ENCODE measurements around the gene KCNAB2. TPM values are rescaled to one million over a fixed set of nuclear protein-coding genes. Genes with fewer than 3 reads are reported as not detected.

Gene KCNAB2
- total RNA-seq, 1 experiment from 2014 or later: 4.7 TPM

DNA sequence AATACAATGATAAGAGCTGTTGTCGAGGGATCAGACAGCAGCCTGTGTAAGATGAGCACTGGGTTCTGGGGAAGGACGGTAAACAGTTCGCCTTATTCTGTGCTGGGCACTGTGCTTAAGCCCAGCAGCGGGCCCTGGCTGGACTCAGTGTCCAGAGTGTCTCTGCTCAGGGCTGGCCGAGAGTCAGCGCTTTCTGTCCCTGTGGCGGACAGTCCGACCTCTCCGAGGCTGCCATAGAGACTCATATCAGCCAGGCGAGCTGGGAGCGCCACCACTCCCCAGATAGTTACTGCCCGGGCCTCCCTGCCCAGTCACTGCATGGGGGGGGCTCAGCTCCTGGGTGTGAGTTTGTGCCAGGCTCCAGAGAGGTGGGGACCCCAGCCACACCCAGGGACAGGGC lies 38.8 kb upstream of the KCNAB2 start:
- Mint-ChIP-seq H3K9me3 (ENCODE audit: low read depth, unreplicated experiment) (no peaks in the 10 kb centered on the region), H3K27ac (ENCODE audit: unreplicated experiment) (no peak overlapping the region), H3K4me3 (ENCODE audit: low read depth, unreplicated experiment) (no peak overlapping the region), H3K27me3 (ENCODE audit: unreplicated experiment) (peaks cover 16% of the 10 kb centered on the region), H3K36me3 (ENCODE audit: insufficient read depth, unreplicated experiment) (no peaks in the 10 kb centered on the region), H3K4me1 (ENCODE audit: low read depth, unreplicated experiment) (no peaks in the 10 kb centered on the region)
- intact Hi-C loops (cut with micrococcal nuclease; ENCODE audit: unreplicated experiment): no loop called here
- DNase-seq: no peak
- BruUV-seq (replicated peaks): no TSS peak
- TF ChIP-seq, protein P1, sequence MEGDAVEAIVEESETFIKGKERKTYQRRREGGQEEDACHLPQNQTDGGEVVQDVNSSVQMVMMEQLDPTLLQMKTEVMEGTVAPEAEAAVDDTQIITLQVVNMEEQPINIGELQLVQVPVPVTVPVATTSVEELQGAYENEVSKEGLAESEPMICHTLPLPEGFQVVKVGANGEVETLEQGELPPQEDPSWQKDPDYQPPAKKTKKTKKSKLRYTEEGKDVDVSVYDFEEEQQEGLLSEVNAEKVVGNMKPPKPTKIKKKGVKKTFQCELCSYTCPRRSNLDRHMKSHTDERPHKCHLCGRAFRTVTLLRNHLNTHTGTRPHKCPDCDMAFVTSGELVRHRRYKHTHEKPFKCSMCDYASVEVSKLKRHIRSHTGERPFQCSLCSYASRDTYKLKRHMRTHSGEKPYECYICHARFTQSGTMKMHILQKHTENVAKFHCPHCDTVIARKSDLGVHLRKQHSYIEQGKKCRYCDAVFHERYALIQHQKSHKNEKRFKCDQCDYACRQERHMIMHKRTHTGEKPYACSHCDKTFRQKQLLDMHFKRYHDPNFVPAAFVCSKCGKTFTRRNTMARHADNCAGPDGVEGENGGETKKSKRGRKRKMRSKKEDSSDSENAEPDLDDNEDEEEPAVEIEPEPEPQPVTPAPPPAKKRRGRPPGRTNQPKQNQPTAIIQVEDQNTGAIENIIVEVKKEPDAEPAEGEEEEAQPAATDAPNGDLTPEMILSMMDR (IDR thresholded peaks at IDR 0.05; ENCODE audit: unreplicated experiment): no peak
- CTCF ChIA-PET: interaction anchor here (1.2 kb wide), 1 partner anchor 13 kb away, joined by 4 read pairs; no protein-coding TSS in a partner anchor

DNA sequence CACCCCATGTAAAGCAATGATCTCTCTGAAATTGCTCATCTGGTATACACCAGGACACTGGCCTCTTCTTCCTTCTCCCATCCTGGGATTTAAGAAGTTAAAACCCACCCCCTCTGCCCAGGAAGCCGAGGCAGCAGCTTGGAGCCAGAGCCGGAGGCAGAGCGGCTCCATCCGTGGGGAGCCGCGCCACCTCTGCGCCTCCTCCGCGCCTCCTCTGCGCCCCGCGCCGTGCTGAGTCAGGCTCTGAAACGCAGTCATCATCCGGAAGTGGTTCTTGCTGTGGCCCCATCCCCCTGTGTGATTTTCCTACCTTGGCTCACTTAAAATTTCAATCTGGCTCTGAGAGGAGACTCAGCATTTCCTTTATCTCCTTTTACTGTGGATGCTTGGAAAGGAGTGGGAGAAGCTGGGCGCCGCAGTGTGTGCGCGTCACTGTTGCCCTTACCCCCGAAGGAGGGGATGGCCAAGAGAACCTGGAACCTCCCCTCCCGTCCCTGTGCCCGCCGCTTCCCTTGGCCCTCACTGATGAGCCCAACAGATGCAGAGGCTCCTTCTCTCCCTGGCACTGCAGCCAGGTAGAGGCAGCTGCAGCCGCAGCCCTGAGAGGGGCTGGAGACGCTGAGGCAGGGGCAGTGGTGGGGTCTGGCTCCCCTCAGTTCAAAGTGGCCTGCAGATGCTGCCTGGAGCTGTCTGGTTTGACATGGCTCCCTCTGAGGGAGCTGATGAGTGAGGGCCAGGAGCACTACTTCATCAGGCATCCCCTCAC lies 38.2 kb upstream of the KCNAB2 start:
- TF ChIP-seq, protein P1 (IDR thresholded peaks at IDR 0.05; ENCODE audit: unreplicated experiment): no peak
- intact Hi-C loops (cut with micrococcal nuclease; ENCODE audit: unreplicated experiment): no loop called here
- no peak for DNase-seq
- BruUV-seq (replicated peaks): no TSS peak
- no peak overlapping the region for H3K27ac Mint-ChIP-seq (ENCODE audit: unreplicated experiment)
- H3K4me3 Mint-ChIP-seq (ENCODE audit: low read depth, unreplicated experiment): no peak overlapping the region
- H3K9me3 Mint-ChIP-seq (ENCODE audit: low read depth, unreplicated experiment): no peaks in the 10 kb centered on the region
- H3K27me3 Mint-ChIP-seq (ENCODE audit: unreplicated experiment): peaks cover 16% of the 10 kb centered on the region
- no peaks in the 10 kb centered on the region for H3K36me3 Mint-ChIP-seq (ENCODE audit: insufficient read depth, unreplicated experiment)
- H3K4me1 Mint-ChIP-seq (ENCODE audit: low read depth, unreplicated experiment): no peaks in the 10 kb centered on the region
- CTCF ChIA-PET: interaction anchor here (1.2 kb wide), 1 partner anchor 12 kb away, joined by 4 read pairs; no protein-coding TSS in a partner anchor

DNA sequence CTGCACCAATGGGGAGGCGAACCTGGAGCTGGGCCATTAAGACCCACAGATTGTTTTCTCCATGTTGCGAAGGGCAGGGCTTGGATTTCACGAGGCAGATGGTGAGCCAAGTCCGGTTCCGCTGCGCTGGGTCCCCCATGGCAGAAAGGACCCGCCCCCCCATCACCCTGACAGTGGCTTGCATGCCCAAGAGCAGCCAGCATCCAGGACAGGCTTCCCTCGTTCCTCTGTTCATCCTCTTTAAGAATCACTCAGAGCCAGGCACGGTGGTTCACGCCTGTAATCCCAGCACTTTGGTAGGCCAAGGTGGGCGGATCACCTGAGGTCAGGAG lies 37.6 kb upstream of the KCNAB2 start:
- Mint-ChIP-seq H3K27me3 (ENCODE audit: unreplicated experiment) (peaks cover 16% of the 10 kb centered on the region), H3K4me1 (ENCODE audit: low read depth, unreplicated experiment) (no peaks in the 10 kb centered on the region), H3K36me3 (ENCODE audit: insufficient read depth, unreplicated experiment) (no peaks in the 10 kb centered on the region), H3K9me3 (ENCODE audit: low read depth, unreplicated experiment) (no peaks in the 10 kb centered on the region), H3K27ac (ENCODE audit: unreplicated experiment) (no peak overlapping the region), H3K4me3 (ENCODE audit: low read depth, unreplicated experiment) (no peak overlapping the region)
- intact Hi-C loops (cut with micrococcal nuclease; ENCODE audit: unreplicated experiment): no loop called here
- TF ChIP-seq, protein P1 (IDR thresholded peaks at IDR 0.05; ENCODE audit: unreplicated experiment): no peak
- DNase-seq: no peak
- no TSS peak for BruUV-seq (replicated peaks)
- CTCF ChIA-PET: no interaction called here

DNA sequence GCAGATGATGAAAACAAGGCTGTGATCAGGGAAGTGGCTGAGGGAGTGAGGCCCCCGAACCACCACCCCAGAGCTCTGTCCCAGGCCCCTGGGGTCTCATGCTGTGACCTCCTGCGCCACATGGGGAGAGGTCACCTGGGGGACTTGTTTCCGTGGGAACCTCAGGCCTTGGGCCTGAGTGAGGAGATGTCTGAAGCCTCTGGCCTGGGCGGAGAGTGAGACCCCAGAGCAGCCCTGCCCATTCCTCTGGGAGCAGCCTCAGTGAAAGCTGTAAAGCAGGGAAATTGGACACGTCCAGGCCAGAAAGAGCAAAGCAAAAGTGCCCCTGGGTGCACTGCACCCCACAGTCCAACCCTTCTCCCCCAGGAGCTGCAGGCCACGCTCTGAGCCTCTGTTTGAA lies 37.0 kb upstream of the KCNAB2 start:
- no peaks in the 10 kb centered on the region for H3K9me3 Mint-ChIP-seq (ENCODE audit: low read depth, unreplicated experiment)
- CTCF ChIA-PET: no interaction called here
- TF ChIP-seq, protein P1 (IDR thresholded peaks at IDR 0.05; ENCODE audit: unreplicated experiment): no peak
- H3K36me3 Mint-ChIP-seq (ENCODE audit: insufficient read depth, unreplicated experiment): no peaks in the 10 kb centered on the region
- DNase-seq: no peak
- H3K4me3 Mint-ChIP-seq (ENCODE audit: low read depth, unreplicated experiment): no peak overlapping the region
- intact Hi-C loops (cut with micrococcal nuclease; ENCODE audit: unreplicated experiment): no loop called here
- peaks cover 16% of the 10 kb centered on the region for H3K27me3 Mint-ChIP-seq (ENCODE audit: unreplicated experiment)
- no TSS peak for BruUV-seq (replicated peaks)
- no peaks in the 10 kb centered on the region for H3K4me1 Mint-ChIP-seq (ENCODE audit: low read depth, unreplicated experiment)
- H3K27ac Mint-ChIP-seq (ENCODE audit: unreplicated experiment): no peak overlapping the region
